C1 segment of cervical spinal cord (tissue), 14 donors: Measurements from ENCODE around the gene SLC30A1.
"Not testable (repeated sequence)": the region's sequence is repeated elsewhere in the genome, so short reads cannot be mapped to it uniquely, and the experiment has no call there.

Experiments used
- DNase-seq, 14 donors: peaks; one replicate each; lab custom pipeline; 2025; lab: John Stamatoyannopoulos, UW

Gene SLC30A1

DNA sequence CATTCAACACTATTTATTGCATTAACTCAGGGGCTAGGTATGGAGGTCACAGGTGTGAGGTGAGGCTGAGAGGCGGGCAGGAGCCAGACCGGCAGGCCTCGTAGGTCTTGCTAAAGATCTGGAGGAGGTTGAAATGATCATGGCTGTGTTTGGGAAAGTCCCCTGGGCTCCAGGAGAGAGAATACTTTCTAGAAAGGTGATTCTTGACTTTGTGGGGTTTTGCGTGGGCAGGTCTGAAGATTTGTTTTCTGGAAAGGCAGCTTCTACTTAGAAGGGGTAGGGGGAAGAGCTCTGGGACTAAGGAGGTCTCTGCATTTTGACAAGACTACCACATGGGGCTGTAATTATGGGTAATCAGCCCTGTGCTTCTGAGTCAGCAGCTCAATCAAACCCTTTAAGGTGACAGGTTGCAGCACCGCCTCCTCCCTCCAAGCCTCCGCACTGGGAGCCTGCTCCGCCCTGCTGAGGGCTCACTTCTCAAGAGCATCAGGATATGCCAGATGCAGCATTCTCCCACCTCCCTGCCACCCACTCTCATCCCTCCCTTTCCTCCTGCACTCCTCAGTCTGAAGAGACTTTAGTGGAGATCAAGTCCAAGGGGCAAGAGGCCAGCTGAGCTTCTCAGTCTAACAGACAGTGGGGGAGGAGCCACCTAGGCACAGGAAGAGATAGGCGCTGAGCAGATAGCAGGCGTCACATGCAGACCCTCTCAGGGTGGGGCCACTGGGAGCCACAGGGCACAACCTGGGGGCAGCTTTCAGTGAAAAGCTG, 30.5 kb downstream of the SLC30A1 start:
- DNase-seq = no peak

DNA sequence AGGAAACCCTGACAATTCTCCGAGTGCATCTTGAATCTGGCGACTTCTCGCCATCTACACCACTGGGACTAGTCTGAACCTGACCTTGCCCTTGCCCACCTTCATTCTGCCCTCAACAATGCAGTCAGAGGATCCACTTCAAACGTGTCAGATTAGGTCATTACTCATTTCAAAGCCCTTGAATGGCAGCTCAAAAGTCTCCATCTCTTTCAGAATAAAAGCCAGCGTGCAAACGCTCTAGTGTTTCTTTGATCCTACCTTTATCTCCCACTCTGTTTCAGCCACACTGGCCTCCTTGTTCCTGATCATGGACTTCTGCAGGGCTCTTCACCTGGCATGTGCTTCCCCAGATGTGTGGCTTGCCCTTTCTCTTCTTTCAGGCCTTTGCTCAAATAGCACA, 31.3 kb downstream of the SLC30A1 start:
- DNase-seq = no peak

DNA sequence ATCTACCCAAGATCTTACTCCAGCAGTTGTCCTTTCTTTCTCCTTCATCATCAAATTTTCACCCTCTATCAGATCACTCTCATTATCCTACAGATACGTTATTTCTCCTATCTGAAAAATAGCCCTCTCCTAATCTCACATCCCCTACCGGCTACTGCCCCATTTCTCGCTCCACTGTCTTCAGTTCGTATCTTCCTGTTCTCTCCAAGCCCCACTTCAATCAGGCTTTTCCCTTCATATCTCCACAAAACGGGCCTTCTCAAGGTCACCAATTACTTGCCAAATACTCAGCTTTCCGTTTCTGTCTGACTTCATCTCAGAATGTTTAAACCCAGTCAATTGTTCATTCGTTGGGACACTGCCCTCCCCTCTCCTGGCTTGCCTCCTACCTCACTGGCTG, 32.4 kb downstream of the SLC30A1 start:
- DNase-seq = no peak

DNA sequence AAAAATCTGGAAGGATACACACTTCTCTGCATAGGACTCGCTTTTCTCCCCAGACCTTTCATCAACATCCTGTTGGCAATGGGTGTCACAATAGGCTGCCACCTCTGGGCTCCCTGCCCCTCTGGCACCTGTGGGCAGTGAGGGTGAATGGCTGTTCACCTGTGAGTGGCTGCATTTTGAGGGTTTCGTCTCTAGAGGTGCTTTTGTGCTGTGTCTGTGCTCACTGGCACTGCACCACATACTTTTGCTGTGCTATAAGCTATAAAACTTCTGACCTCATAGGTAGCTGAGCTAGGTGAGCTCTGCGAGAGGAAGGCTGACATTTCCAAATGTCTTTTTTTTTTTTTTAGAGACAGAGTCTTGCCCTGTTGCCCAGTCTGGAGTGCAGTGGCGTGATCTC, 35.9 kb downstream of the SLC30A1 start:
- no peak for DNase-seq

DNA sequence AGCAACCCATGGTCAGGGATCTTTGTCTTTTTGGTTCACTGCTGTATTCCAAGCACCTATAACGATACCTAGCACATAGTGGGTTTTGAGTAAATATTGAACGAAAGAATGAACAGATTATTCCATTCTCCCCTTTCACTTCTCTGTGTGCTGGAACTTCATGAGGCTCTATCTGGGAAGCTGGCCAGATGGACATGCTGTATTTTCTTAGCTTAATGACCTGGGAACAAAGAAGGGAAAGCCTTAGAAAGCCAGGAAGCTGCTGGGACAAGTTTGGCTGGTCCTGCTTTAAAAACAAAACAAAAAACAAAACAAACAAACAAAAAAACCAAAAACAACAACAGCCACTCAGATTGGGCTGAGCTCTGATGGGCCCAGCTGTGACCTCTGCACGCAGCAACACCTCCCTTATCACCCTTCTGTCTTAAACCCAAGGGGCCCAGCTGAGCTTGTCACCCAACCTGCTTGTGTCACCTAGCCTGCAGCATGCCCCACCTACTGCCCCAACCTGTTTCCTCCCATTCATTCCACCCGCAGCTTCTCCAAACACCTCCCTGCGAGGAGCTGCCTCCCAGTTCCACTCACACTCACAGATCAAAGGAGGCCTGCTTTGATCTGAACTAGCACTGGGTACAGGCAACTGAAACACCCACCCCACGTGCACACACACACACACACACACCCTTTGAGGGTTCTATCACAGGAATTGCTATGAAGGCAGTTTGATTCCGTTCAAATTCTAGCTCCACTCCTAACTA, 37.1 kb downstream of the SLC30A1 start:
- no peak for DNase-seq

DNA sequence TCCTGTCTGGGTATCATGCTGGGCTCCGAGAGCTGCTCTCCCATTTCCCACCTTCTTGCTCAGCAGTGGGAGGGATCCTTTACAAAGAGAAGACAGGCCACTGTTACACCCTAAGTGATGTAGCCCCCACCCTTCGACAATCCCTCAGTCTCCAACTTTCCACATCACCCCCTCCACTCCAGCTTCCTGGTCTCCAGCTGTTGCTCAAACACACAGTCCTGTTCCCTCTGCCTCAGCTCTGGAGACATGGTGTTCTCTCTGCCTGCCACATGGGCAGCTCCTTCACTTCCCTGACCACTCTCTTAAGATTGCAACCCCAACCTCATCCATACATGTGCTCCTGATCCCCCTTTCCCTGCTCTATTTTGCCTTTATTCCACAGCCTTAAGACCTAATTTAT, 37.7 kb downstream of the SLC30A1 start:
- no peak for DNase-seq

DNA sequence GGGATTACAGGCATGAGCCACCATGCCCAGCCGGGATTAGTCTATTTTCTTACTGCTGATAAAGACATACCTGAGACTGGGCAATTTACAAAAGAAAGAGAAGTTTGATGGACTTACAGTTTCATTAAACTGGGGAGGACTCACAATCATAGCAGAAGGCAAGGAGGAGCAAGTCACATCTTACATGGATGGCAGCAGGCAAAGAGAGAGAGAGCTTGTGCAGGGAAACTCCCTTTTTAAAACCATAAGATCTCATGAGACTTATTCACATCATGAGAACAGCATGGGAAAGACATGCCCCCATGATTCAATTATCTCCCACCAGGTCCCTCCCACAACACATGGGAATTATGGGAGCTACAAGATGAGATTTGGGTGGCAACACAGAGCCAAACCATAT, 38.1 kb downstream of the SLC30A1 start:
- not testable (repeated sequence) for DNase-seq

DNA sequence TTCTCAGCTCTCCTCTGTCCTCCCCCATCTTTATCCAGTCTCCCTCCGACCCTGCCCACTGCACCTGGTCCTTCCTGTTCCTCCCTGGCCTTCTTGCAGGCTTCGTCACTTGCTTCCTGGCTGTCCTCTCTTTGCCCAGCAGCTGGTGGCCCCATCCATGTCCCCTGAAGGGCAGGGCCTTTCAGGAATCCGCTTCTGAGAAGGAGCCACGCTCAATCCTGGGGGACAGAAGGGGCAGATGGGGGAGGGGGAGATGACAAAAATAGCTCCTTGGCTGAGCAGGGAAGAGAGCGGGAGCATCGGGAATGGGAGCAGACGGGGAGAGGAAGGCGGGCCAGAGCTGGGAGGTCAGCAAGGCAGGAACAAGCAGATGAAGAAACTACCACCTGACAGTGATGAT, 40.7 kb downstream of the SLC30A1 start:
- no peak for DNase-seq

DNA sequence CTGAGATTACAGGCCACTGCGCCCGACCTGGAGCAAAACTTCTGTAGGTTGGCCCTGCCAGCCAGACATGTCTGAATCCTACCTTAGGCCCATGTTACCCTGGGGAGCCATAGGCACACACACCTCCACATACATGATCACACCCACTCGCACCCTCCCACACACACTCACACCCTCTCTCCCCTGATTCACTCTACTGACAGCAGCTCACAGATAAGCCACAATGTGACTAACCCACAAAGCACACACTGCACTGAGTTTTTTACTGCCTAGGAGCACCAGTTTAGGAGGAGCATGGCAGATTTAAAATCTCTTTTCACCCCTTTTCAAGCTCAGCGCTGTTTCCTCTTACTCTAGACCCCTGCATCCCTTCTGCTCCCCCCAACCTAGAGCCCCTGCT, 41.7 kb downstream of the SLC30A1 start:
- DNase-seq = no peak

DNA sequence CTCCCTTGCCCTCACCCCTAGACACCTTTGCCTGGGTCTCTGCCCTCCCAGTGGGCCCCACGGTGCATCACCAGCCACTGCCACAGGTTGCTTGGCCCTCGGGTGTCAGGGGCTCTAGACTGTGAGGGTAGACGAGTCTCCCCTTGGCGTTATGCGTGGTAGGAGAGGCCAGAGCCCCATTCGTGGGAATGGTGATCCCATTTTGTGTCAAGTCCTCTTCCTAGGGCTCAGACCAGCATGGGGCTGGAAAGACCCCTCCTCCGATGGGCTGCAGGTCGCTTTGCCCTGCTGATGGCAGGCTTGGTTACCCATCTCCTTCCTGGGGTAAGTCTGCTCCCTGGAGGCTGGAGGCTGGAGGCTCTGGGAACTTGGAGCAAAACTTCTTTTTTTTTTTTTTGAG, 42.4 kb downstream of the SLC30A1 start:
- DNase-seq = no peak

DNA sequence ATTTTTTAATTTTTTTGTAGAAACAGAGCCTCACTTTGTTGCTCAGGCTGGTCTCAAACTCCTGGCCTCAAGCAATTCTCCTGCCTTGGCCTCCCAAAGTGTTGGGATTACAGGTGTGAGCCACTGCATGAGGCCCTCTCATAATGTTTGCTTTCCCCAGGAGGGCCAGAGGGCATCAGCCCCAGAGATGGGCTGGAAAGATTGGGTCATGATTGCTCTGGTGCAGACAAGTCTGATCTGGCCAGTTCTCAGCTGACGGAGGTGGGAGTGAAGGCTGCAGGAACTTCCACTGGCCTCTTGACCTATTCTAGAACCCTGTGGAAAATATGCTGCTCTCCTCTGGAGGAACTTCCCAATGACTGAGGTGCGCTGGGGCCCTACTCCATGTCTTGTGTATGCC, 43.6 kb downstream of the SLC30A1 start:
- DNase-seq = no peak

DNA sequence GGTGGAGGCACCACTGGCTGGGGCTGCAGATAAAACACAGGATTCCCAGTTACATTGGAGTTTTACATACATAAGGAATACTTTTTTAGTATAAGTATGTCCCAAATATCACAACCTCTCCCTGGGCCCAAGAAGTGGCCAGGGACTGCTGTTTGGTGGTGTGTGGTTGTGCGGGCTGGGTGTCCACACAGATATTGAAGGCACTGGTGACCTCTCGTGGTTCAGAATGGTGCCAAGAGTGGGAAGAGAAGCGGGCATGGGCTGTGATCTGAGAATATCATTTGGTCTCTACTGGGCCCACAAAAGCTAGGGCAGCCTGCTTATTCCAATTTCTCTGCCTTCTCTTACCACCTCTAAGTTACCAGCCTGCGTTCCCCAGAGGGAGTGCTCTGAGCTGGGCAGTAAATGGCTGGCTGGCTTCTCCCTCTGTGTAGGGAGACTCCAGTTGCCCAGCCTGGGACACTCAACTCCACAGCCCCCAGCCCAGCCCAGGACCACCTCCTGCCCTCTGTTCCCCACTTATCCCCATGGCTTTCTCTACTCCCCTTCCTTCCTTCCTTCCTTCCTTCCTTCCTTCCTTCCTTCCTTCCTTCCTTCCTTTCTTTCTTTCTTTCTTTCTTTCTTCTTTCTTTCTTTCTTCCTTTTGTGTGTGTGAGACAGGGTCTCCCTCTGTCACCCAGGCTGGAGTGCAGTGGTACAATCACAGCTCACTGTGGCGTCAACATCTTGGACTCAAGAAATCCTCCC, 44.2 kb downstream of the SLC30A1 start:
- DNase-seq = no peak

DNA sequence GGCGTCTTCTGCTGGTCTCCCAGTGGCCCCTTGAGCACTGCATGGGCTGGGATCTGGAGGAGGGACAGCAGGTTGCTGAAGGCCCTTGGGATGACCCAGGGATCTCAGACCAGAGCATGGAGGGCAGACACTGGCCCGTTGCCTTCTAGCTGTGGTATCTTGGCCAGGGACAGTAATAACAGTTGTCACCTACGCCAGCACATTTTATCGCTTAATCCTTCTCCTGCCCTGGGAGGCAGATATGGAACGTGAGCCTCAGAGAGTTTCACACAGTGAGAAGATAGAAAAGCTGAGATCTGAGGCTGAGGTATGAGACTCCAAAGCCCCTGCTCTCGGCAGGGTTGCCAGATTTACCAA, 46.9 kb downstream of the SLC30A1 start:
- peak in 1 of 14 donors; percentile 44 for DNase-seq

DNA sequence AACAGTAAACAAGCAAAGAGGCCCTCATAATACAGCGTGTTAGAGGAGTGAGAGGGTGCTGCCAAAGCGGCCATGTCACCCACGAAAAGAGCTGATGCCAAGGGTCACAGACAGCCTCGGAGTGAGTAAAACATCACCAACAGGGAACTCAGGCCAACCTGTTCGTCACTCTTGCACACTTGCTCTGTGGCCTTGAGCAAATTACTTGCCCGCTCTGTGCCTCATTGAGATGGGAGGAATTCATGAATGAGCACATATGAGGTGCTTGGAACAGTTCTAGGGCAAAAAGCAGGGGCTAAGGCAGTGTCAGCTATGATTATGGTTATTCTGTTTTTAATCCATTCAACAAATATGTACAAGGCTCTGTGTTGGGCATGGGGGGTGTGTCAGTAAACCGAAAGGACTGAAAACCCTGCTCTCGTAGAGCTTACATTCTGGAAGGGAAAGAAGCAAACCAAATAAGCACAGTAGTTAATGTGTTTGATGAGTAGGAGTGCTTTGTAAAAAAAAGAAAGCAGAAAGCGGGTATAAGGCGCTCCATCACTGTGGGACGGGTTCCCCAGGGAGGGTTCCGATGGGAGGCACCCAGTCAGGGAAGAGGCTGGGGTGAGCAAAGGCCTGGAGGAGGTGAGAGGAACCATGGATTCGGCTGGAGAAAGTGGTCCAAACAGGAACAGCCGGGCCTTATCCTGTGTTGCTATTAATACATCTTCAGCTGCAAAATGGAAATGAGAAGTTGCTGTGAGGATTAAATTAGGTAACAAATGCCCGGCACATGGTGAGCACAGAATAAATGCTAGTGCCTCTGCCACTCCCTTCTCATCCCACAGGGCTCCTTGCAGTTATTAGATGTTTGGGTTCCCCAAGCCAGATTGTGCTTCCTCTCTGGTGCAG, 47.5 kb downstream of the SLC30A1 start:
- peak in 1 of 14 donors; percentile 44 for DNase-seq

DNA sequence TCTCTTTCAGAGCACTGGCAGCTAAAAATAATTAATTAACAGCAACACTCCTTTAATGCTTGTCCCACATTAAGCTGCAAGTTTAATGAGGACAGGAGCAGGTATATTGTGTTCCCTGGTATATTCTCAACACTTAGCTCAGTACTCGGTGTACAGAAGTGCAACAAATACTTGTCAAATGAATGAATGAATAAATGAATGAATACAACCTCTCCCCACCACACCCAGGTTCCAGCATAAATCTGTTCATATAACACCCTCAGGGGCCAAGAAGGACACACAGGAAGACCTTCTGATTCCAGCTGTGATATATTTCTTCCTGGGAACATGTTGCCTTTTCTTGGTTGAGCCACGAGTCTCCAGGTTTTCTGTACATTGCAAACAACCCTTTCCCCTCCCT, 48.9 kb downstream of the SLC30A1 start:
- no peak for DNase-seq

DNA sequence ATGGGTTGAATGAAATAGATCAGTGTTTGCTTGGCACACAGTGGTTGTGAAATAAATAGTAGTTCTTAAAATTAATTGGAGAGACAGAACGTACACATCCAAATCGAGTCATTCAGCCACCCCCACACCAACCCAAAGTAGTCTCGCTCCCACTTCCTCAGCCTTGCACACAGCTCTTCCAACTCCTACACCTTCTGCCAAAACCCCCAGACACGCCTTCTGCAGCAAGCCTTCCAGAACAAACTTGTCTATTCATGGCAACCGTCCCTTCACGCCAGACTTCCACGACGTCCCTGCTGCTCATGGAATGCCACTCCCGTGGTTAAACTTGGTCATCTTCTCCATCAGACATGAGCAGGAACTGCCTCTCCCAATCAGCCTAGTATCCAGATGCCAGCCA, 49.5 kb downstream of the SLC30A1 start:
- no peak for DNase-seq

DNA sequence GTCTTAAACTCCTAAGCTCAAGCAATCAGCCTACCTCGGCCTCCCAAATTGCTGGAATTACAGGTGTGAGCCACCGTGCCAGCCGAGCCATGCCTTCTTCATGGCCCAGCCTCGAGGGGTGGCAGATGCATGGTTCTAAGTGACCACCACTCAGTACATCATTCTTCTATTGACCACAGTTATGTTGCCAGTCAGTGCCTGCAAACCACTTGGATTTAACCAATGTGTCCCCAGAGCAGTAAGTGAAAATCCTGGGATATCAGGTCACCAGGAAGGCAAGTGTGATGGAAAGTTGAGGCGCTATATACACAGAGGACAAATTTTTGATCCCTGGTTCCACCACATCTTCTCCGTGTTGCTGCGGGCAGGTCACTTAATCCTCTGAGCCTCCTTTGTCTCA, 50.0 kb downstream of the SLC30A1 start:
- DNase-seq = no peak

DNA sequence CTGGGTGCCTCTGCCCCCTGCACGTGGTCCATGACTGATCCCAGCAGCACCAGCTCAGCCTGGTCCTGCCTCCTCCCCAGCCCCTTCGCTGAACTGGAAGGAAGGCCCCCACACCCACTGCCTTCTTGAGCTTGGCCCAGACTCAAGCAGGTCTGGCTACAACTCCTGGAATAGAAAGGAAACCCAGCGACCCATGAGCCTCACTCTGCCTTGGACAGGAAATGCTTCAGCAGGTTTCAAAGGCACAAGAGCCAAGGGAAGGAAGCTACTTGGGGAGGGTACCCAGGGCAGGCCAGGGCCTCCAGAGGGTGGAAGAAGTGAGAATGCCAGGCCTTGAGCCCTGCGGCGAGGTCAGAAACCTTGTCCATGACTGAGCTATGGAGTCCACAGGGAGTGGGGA, 51.1 kb downstream of the SLC30A1 start:
- peak in 2 of 14 donors; percentile 4 to 10 for DNase-seq

DNA sequence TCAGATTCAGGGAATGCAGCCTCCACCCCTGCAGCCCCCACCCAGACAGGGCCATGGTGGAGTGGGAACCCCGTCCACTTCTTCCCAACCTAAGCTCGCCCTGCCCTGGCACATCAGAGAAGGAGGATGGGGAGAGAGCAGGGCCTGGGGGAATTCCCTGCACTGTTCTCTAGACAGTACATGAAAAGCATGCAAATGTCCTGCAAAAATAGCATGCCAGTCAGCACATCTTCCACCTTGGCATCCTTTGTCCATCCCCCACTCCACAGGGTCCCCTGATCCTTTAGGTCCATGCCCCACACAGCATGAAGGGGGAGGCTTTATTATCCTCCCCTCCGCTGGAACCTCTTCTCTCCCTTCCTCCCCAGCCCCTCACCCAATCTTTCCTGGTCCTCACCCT, 52.0 kb downstream of the SLC30A1 start:
- no peak for DNase-seq

DNA sequence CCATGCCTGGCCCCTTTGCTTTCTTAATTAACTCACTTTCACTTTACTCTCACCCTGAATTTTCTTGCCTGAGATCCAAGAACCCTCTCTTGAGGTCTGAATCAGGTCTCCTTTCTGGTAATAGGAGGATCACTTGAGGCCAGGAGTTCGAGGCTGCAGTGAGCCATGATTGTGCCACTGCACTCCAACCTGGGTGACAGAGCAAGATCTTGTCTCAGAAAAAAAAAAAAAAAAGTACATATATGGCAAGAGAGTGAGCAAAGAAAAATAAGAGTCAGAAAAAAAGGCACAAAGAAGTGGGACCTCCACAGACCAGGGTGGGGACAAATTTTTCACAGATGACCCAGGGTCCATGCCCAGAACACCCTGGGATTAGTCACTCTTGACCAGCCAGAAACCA, 52.9 kb downstream of the SLC30A1 start:
- no peak for DNase-seq

DNA sequence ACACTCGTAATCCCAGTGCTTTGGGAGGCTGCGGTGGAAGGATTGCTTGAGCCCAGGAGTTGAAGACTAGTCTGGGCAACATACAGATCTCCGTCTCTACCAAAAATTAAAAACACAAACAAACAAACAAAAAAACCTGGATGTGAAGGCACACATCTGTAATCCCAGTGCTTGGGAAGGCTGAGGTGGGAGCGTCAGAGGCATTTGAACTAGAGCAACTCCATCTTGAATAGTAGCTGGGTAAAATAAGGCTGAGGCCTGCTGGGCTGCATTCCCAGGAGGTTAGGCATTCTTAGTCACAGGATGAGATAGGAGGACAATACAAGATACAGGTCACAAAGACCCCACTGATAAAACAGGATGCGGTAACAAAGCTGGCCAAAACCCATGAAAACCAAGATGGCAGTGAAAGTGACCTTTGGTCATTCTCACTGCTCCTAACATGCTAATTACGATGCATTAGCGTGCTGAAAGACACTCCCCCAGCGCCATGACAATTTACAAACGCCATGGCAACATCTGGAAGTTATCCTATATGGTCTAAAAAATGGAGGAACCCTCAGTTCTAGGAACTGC, 53.8 kb downstream of the SLC30A1 start:
- DNase-seq = no peak
